ENCODE measurements around the gene JADE1. TPM values are rescaled to one million over a fixed set of nuclear protein-coding genes. Genes with fewer than 3 reads are reported as not detected.

The JADE1 gene
- total and polyA plus RNA-seq, 9 of the 15 experiments (the other 6 are each of a cell fraction or from before 2014, with no cell fraction given), result 8.3 to 37.9 (median 24.4) TPM

DNA sequence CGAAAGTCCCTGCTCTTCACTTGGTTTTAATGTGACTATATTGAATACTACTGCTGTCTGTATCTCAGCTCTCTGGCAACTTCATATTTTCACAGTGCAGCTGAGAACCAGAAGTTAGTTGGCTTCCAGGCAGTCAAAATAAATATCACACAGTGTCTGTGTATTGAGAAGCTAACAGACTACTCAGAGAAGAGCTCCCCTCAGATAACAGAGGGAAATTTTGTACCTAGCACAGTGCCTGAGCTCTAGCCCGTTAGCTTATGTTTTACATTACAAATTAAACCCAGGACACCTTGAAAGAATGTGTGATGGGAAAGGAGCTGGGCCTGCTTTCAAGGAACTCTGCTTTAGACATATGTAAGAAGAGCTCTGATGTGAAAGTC, 22.7 kb downstream of the JADE1 start (continued):
- TF ChIP-seq ZMIZ1 (IDR thresholded peaks at IDR 0.05; ENCODE audit: low read depth in 2 of 2, low read length in 2 of 2) (no peak), MXI1 (IDR thresholded peaks at IDR 0.05; ENCODE audit: low read depth, low read length) (no peak), TRIM28 (IDR thresholded peaks at IDR 0.05) (no peak), HMBOX1 (IDR thresholded peaks at IDR 0.05) (no peak), HMGN3 (IDR thresholded peaks at IDR 0.05; ENCODE audit: borderline replicate concordance, extremely low read depth, insufficient read length, low read depth, low read length) (no peak)

Measured in K562 (cell line).